Fibroblast of lung (primary cell): ENCODE data around the gene DEFB131B. TPM values are rescaled to one million over a fixed set of nuclear protein-coding genes. Genes with fewer than 3 reads are reported as not detected.

Experiments
- DNase-seq, 2 donors: peaks; one replicate each; pipeline versions ENCODE4 v3.0.0 to v3.0.0-alpha.2; 2010; ENCODE audit warnings: low read depth in 2 of 2
- H2AFZ ChIP-seq: 2 replicates; pipeline ENCODE4 v1.5.1; 2012; ENCODE audit warnings: low read length, control low read depth, inconsistent platforms
- H3K27ac ChIP-seq: 2 replicates; pipeline ENCODE4 v1.5.1; 2011; ENCODE audit warnings: low read length, control low read depth; ENCODE audit not compliant: insufficient read depth
- H3K27me3 ChIP-seq: 2 replicates; pipeline ENCODE4 v1.5.1; 2011; ENCODE audit warnings: mild to moderate bottlenecking, low read length; ENCODE audit not compliant: control insufficient read depth, insufficient read depth
- H3K36me3 ChIP-seq: 2 replicates; pipeline ENCODE4 v1.5.1; 2011; ENCODE audit warnings: low read length; ENCODE audit not compliant: control insufficient read depth, insufficient read depth
- H3K4me1 ChIP-seq: 2 replicates; pipeline ENCODE4 v1.5.1; 2011; ENCODE audit warnings: low read length; ENCODE audit not compliant: control insufficient read depth, insufficient read depth; ENCODE audit errors: extremely low read depth
- H3K4me2 ChIP-seq: 2 replicates; pipeline ENCODE4 v1.5.1; 2011; ENCODE audit warnings: low read length, control low read depth; ENCODE audit not compliant: insufficient read depth; ENCODE audit errors: extremely low read depth
- H3K4me3 ChIP-seq, 4 experiments: fragments of 200-600 bp in 1 of 4; sonication (generic) in 1 of 4; replicated peaks in 1 of 4; 2 replicates each; pipeline ENCODE4 v1.5.1; 2011 to 2016; ENCODE audit warnings: low read length in 4 of 4, low read depth in 3 of 4, mild to moderate bottlenecking in 3 of 4, control low read depth in 2 of 4, inconsistent platforms in 1 of 4, mixed read lengths in 1 of 4; ENCODE audit not compliant: insufficient read depth in 1 of 4; ENCODE audit errors: control extremely low read depth in 1 of 4
- H3K79me2 ChIP-seq: 2 replicates; pipeline ENCODE4 v1.5.1; 2012; ENCODE audit warnings: mild to moderate bottlenecking, low read length, inconsistent platforms; ENCODE audit not compliant: control insufficient read depth, insufficient read depth
- H3K9ac ChIP-seq: 2 replicates; pipeline ENCODE4 v1.5.1; 2011; ENCODE audit warnings: mild to moderate bottlenecking, low read length, control low read depth; ENCODE audit not compliant: insufficient read depth
- H3K9me3 ChIP-seq: 2 replicates; pipeline ENCODE4 v1.5.1; 2012; ENCODE audit warnings: low read depth, low read length; ENCODE audit not compliant: control insufficient read depth, insufficient read depth
- H4K20me1 ChIP-seq: 2 replicates; pipeline ENCODE4 v1.5.1; 2011; ENCODE audit warnings: low read length; ENCODE audit not compliant: control insufficient read depth, insufficient read depth; ENCODE audit errors: extremely low read depth
- EZH2 ChIP-seq: IDR thresholded peaks from 2 replicates; pipeline ENCODE4 v1.5.1; 2012; ENCODE audit warnings: low read length, control low read depth, mild to moderate bottlenecking; ENCODE audit errors: missing control alignments
- polyA plus RNA-seq, 2 donors: library from polyadenylated mRNA; depleted of rRNA in 1 of 2; stranded (reverse) in 1 of 2; unstranded in 1 of 2; fragments of >200 nt; gene quantifications; 2 replicates each; pipeline ENCODE4 v1.2.1, GENCODE V29; 2011 to 2012; ENCODE audit warnings: missing spikeins in 1 of 2
- total RNA-seq: library from RNA; depleted of rRNA; stranded (reverse); fragments of >200 nt; gene quantifications from 2 replicates; pipeline ENCODE4 v1.2.1, GENCODE V29; 2014
- TF ChIP-seq, protein P1 (sequence below), 2 donors: IDR thresholded peaks in 1 of 2; conservative IDR thresholded peaks in 1 of 2; 1 replicate in 1 of 2; 2 replicates in 1 of 2; pipeline ENCODE4 v1.5.1; 2011 to 2012; ENCODE audit warnings: low read length in 2 of 2, control low read depth in 1 of 2, inconsistent platforms in 1 of 2, low read depth in 1 of 2, mild to moderate bottlenecking in 1 of 2

DEFB131B gene
- total and polyA plus RNA-seq, 2 donors (not counting 1 experiment from before 2014, with no cell fraction given) = not detected

GRCh38 chr11:71930556-71931244 lies 52.4 kb downstream of the DEFB131B start:
- Histone ChIP-seq H3K79me2 (peaks cover 42% of the 10 kb centered on the region), H4K20me1 (no peaks in the 10 kb centered on the region), H3K9me3 (no peaks in the 10 kb centered on the region), H3K36me3 (no peaks in the 10 kb centered on the region), H3K27ac (no peak overlapping the region), H3K4me2 (no peak overlapping the region), H2AFZ (no peak overlapping the region), H3K4me3 (peak overlapping the region in 1 of 4 experiments; percentile 72), H3K9ac (no peak overlapping the region), H3K27me3 (no peaks in the 10 kb centered on the region), H3K4me1 (peaks cover 3% of the 10 kb centered on the region)
- TF ChIP-seq EZH2 = no peak
- TF ChIP-seq, protein P1, sequence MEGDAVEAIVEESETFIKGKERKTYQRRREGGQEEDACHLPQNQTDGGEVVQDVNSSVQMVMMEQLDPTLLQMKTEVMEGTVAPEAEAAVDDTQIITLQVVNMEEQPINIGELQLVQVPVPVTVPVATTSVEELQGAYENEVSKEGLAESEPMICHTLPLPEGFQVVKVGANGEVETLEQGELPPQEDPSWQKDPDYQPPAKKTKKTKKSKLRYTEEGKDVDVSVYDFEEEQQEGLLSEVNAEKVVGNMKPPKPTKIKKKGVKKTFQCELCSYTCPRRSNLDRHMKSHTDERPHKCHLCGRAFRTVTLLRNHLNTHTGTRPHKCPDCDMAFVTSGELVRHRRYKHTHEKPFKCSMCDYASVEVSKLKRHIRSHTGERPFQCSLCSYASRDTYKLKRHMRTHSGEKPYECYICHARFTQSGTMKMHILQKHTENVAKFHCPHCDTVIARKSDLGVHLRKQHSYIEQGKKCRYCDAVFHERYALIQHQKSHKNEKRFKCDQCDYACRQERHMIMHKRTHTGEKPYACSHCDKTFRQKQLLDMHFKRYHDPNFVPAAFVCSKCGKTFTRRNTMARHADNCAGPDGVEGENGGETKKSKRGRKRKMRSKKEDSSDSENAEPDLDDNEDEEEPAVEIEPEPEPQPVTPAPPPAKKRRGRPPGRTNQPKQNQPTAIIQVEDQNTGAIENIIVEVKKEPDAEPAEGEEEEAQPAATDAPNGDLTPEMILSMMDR (conservative IDR thresholded peaks at IDR 0.05 in 1 of 2, IDR thresholded peaks at IDR 0.05 in 1 of 2; ENCODE audit: low read depth in 1 of 2, low read length in 2 of 2) = no peak
- DNase-seq = no peak

DNA sequence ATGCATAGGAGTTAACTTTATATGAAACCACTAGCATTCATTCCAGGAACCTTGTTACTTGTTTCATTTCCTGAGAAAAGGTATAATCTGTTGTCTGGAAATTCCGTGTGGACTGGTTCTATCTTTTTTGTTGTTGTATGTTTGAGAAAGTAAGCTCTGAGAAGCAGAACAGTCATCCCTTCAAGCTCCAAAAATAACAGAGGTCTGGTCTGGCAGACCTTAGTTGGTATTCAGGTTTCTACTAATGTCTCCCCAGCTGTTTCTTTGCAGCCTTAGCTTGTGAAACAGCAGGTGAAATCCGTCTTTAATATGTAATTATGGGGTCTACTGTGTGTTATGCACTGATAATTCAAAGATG lies 53.0 kb downstream of the DEFB131B start:
- Histone ChIP-seq H3K27me3 (no peaks in the 10 kb centered on the region), H3K4me2 (no peak overlapping the region), H3K36me3 (no peaks in the 10 kb centered on the region), H3K4me1 (peaks cover 3% of the 10 kb centered on the region), H2AFZ (no peak overlapping the region), H3K79me2 (peaks cover 42% of the 10 kb centered on the region), H4K20me1 (no peaks in the 10 kb centered on the region), H3K27ac (no peak overlapping the region), H3K9me3 (no peaks in the 10 kb centered on the region), H3K9ac (no peak overlapping the region), H3K4me3 (no peak overlapping the region)
- TF ChIP-seq, protein P1 (conservative IDR thresholded peaks at IDR 0.05 in 1 of 2, IDR thresholded peaks at IDR 0.05 in 1 of 2; ENCODE audit: low read depth in 1 of 2, low read length in 2 of 2) = no peak
- no peak for TF ChIP-seq EZH2
- DNase-seq = peak in 1 of 2 donors; percentile 72

DNA sequence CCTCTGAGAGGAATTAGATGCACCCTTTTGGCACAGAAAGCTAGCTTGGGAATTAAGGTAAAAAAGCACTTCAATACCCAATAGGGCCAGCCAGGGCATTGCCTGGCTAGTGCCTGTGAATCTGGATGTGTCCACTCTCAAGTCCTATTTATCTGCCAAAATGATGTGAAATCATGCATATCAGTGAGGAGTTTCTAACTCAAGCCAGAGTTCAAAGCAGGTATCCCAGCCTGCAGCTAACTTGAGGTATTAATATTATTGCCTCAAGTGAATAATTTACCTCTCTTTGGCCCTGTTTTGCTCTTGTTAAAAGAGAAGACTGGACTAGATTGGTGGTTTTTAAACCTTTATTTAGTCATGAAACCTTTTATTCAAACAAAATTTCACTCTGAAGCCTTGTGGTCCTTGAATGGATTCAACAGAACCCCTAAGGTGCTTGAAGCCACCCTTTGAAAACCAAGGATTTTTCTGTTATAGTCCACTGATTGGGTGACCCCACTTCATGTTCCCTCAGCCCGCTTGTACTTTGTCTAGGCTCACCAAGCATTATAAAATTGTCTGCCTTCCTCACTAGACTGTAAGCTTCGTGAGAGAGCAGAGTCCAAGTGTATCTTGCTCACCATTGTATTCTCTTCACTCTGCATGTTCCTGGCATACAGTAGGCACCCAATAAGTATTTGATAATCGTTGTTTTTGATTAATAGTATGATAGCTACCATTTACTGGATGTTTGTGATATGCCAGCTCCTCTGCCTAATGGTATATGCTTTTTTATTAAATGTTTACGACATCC lies 55.1 kb downstream of the DEFB131B start:
- no peaks in the 10 kb centered on the region for H3K9me3 ChIP-seq
- no peak overlapping the region for H3K4me3 ChIP-seq
- no peaks in the 10 kb centered on the region for H3K36me3 ChIP-seq
- no peak overlapping the region for H2AFZ ChIP-seq
- no peak overlapping the region for H3K9ac ChIP-seq
- H3K27me3 ChIP-seq = no peaks in the 10 kb centered on the region
- TF ChIP-seq, protein P1 (conservative IDR thresholded peaks at IDR 0.05 in 1 of 2, IDR thresholded peaks at IDR 0.05 in 1 of 2; ENCODE audit: low read depth in 1 of 2, low read length in 2 of 2) = no peak
- no peak for TF ChIP-seq EZH2
- H3K27ac ChIP-seq = no peak overlapping the region
- H4K20me1 ChIP-seq = no peaks in the 10 kb centered on the region
- no peak for DNase-seq
- peaks cover 44% of the 10 kb centered on the region for H3K79me2 ChIP-seq
- peaks cover 3% of the 10 kb centered on the region for H3K4me1 ChIP-seq
- H3K4me2 ChIP-seq = no peak overlapping the region
